GM12878 (cell line): ENCODE measurements around the gene SLC43A3.

Source experiments
- EP300 ChIP-seq, 2 experiments: fragments of 150-350 bp in 1 of 2; IDR thresholded peaks; 2 replicates each; pipeline ENCODE4 v1.6.1; 2011 to 2012; ENCODE audit warnings: low read depth in 2 of 2, low read length in 2 of 2, borderline replicate concordance in 1 of 2, improper control_type of control experiment in 1 of 2, inconsistent platforms in 1 of 2; ENCODE audit not compliant: control insufficient read depth in 1 of 2
- TCF3 ChIP-seq: IDR thresholded peaks from 2 replicates; pipeline ENCODE4 v1.6.1; 2012; ENCODE audit warnings: low read depth, mild to moderate bottlenecking, low read length, borderline replicate concordance; ENCODE audit not compliant: insufficient read depth

DNA sequence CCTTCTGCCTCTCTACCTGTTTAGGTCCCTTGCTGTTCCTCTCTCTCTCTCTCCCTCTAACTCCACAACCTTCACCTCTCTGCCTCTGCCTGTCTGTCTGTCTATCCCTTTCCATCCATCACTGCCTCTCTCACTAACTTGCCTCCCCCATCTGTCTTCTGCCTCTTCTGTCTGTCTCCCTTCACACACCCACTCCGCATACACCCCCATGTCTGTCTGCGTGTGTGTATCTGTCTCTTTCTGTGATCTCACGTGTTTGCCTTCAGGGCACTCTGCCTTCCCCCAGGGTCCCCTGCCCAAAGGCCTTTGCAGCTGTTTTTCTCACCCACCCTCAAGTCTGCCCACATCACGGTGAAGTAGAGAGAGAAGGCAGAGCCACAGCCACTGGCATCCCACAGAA, 41.4 kb upstream of the SLC43A3 start:
- no peak for TF ChIP-seq EP300 (IDR thresholded peaks at IDR 0.05; ENCODE audit: borderline replicate concordance in 1 of 2, control insufficient read depth in 1 of 2, low read depth in 2 of 2, low read length in 2 of 2)
- no peak for TF ChIP-seq TCF3
